Activated CD8-positive, alpha-beta memory T cell treated with anti-CD3 and anti-CD28 coated beads, Interleukin-2, amount 50 U/mL, for 1 hour (primary cell): Measurements from ENCODE around the gene AIDA.
A peak's percentile ranks its signal among the peaks of the same experiment; 100 is the strongest.
"Not testable (repeated sequence)": the region's sequence is repeated elsewhere in the genome, so short reads cannot be mapped to it uniquely, and the experiment has no call there.

ENCODE experiments used
- DNase-seq: peaks from one replicate; pipeline ENCODE4 v3.0.0-alpha.2; 2020; ENCODE audit errors: extremely low read depth

Gene AIDA

GRCh38 chr1:222713091-222713961, 1.0 kb upstream of the AIDA start:
- peak; percentile 87 for DNase-seq

- peak; percentile 23 for DNase-seq
These were observed 705 bp downstream of the AIDA start for GRCh38 chr1:222711319-222712252.

- DNase-seq = no peak
These were observed 2.6 kb downstream of the AIDA start for GRCh38 chr1:222709700-222710153.

- DNase-seq = no peak
These were observed 5.5 kb downstream of the AIDA start for GRCh38 chr1:222706815-222707214.

- no peak for DNase-seq
These were observed 8.0 kb downstream of the AIDA start for GRCh38 chr1:222704260-222704659.

DNA sequence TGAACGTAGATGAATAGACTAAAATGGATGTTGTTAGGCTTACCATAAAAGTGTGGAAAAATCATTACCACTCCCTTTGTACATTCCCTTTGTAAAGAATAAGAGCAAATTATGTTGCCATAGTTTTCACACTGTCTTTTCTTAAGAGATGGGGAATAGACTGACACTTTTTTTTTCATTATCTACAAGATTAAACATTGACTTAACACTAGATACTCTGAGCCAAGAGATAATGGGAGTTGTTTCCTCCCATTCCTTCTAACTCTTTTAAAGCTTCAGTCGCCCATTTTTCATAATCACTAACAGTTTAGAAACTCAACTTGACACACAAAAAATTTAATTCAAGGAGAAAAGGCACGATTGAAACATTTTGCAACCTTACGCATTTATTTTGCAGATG, 10.1 kb downstream of the AIDA start:
- DNase-seq = no peak

- no peak for DNase-seq
These were observed 14.5 kb downstream of the AIDA start for GRCh38 chr1:222697826-222698225.

- no peak for DNase-seq
These were observed 15.1 kb downstream of the AIDA start for GRCh38 chr1:222697203-222697602.

DNA sequence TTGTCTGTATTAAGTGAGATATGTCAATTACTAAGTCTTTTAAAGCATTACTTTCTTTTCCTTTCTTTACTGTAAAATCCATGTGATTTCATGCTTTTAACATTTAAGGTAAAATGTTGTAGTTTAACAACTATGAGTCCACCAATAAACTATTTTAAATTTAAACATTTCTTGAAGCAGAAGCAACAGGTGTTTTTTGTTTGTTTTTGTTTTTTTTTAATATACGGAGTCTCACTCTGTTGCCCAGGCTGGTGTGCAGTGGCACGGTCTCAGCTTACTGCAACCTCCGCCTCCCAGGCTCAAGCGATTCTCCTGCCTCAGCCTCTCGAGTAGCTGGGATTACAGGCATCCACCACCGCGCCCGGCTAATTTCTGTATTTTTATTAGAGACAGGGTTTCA, 15.6 kb downstream of the AIDA start:
- DNase-seq = no peak

- no peak for DNase-seq
These were observed 17.4 kb downstream of the AIDA start for GRCh38 chr1:222694927-222695326.

GRCh38 chr1:222691016-222691415, 21.3 kb downstream of the AIDA start:
- no peak for DNase-seq

- DNase-seq = no peak
These were observed 32.2 kb downstream of the AIDA start for GRCh38 chr1:222680080-222680479.

- DNase-seq = no peak
These were observed 42.2 kb downstream of the AIDA start for GRCh38 chr1:222670110-222670509.

- not testable (repeated sequence) for DNase-seq
These were observed 43.2 kb downstream of the AIDA start for GRCh38 chr1:222669107-222669506.

DNA sequence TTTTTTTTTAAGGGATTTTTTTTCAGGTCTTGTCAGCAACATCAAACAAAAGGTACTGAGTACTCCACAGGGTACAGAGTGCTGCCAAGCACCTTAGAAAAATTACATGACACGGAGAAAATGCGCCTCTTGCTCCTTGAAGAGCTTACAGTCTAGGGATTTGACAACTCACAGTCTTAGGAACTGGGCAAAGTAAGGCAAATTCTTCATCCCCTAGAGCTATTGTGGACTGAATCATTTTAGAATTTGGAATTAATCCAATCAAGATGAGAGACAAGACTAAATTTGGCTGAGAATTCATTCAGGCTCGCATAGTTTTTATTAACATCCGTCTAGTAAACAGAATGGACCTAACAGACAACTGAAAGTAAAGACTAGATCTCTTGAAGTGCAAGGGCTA, 44.1 kb downstream of the AIDA start:
- not testable (repeated sequence) for DNase-seq

GRCh38 chr1:222665964-222666363, 46.3 kb downstream of the AIDA start:
- DNase-seq = no peak

DNA sequence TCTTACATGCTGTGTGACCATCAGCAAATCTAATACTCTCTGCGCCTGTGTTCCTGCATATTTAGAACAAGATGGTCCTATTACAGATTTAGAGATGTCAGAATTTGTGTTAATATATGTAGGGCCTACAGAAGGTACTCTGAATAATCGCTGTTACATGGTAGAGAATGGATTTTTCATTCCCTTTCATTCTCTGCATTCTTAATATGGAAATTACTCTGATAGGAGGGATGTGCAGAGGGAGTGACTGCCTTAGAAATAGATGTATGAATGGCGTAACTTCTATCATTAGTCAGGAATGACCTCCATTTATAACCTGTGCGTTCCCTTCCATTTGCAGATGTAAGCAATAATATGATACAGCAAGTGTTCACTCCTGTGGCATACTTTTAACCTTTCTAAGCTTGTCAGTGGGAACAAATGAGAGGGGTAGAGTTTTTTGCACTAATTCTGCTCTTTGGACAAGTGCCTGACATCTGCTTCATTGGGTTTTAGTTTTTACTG, 48.8 kb downstream of the AIDA start:
- no peak for DNase-seq

DNA sequence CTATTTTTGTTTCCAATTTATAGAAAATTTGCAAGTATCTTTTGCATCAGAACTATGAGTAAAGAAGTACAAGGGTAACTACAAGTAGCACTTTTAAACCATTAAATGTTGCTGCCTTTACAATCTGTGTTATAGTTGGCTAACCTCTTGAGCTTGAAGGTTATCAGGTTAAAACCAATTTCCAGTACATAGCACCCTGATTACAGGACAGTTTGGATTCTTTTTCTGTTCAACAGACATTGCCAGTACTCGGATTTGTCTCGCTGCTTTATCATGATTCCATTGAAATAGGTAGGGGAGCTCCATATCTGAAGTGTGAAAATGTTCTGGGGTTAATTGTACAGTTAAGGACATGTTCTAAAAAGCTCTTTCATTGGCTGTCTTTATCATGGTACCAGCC, 54.4 kb downstream of the AIDA start:
- DNase-seq = no peak

GRCh38 chr1:222656391-222657155, 55.7 kb downstream of the AIDA start:
- no peak for DNase-seq

DNA sequence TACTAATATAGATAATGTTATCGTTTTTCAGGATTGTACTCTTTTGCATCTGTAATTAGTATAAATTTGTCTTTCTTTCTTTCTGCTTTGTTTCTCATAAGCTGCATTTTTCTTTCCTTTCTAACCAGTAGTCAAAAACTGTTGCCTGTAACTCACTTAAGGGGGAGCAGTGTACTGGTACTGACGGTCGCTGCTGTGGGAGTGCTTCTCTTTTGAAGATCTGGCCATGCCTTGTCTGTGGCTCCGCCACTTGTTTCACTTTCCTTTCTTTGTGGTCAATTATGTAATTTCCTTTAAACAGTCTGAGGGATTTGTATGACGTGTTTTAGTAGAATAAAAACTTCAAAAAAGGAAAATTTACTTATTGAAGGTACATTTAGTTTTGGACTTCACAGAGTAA, 57.4 kb downstream of the AIDA start:
- peak; percentile 66 for DNase-seq

DNA sequence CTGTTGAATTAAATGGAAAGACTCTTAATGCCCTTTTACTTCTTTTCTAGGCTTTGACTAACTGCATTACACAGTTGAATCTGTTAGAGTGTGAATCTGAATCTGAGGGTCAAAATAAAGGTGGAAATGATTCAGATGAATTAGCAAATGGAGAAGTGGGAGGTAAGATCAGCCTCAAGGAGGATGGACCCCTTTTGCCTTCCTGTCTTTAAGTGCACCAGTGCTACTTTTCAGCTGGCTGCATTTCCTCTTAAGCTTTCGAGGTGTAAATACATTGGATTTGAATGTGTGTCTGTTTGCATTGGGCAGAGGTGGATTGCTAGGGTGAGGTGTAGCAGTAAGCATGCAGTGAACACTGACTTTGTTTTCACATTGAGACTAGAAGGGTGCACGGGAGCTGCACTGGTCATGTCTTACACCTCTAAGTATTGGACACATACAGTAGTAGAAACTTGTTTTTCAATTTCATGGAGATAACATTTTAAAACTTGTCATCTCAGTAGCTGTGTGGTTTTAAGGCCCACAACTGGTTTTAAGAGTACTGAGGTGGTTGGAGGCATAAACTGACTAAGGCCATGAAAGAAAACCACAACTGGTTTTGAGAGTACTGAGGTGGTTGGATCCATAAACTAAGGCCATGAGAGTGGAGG, 59.0 kb downstream of the AIDA start:
- no peak for DNase-seq
